Pulmonary artery endothelial cell (primary cell): ENCODE results near the gene RASGRP3. TPM values are rescaled to one million over a fixed set of nuclear protein-coding genes. Genes with fewer than 3 reads are reported as not detected.

Source experiments
- DNase-seq: peaks from one replicate; pipeline ENCODE4 v3.0.0-alpha.2; 2011; ENCODE audit warnings: low read depth, low spot score
- total RNA-seq: library from RNA; depleted of rRNA; stranded (reverse); fragments of >200 nt; gene quantifications from 2 replicates; pipeline ENCODE4 v1.2.3, GENCODE V29; 2014

The RASGRP3 gene
- total RNA-seq, 1 donor from 2014 or later, result 15.7 TPM

DNA sequence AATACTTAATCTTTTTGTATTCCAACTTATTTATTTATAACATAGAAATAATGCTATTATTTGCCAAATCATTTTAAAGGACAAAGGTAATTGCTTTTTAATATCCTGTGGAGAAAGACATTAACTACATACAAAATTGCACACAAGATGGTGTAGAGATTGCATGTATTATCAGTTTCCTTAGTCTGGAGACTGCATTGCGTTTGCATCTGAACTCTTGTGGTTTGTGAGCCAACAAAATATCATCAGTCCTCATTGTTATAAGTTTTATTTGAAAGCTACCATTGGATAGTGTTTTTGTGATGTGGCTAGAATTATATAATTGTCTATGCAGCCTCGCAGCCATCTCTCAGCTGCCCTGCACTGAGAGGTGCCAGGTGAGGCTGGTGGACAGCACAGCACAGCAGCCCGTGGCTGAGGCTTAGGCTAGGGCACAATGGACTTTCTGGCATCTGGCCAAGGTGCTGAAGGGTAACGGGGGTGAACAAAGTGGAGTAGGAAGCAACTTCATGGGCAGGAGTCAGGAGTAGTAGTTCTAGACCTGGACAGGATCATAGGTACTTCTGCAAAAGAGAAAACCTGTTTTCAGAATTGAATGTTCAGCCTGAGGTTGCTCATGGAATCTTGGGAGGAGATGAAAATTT is 15.1 kb downstream of the RASGRP3 start:
- DNase-seq, result no peak

GRCh38 chr2:33492399-33493134 is 16.1 kb downstream of the RASGRP3 start:
- DNase-seq, result no peak

DNA sequence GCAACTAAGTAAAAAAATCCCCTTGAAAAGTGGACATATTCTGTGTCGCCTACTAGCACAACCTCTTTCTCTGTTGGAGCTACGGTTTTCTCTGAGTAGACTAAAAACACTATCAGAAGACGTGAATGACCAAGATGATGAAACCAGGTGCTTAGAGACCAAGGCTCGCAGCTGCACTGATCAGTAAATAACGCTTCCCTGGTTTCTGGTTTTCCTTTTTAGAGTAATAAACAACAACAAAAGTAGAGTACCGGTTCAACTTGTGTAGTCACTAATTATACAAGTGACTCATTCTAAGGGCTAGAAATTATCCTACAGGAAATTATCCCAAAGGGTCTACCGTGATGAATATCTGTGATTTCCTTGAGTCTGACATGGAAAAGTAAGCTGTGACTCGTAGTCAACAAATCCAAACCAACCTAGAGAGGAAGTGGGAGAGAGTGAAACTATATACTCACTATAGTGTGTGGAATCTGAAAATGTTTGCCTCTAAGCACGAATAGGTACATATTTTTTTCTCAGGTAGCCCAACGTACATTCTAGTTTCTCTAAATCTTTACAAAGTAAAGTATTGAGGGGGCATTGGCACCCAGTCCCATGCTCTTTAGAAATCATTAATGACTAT is 17.8 kb downstream of the RASGRP3 start:
- no peak for DNase-seq

DNA sequence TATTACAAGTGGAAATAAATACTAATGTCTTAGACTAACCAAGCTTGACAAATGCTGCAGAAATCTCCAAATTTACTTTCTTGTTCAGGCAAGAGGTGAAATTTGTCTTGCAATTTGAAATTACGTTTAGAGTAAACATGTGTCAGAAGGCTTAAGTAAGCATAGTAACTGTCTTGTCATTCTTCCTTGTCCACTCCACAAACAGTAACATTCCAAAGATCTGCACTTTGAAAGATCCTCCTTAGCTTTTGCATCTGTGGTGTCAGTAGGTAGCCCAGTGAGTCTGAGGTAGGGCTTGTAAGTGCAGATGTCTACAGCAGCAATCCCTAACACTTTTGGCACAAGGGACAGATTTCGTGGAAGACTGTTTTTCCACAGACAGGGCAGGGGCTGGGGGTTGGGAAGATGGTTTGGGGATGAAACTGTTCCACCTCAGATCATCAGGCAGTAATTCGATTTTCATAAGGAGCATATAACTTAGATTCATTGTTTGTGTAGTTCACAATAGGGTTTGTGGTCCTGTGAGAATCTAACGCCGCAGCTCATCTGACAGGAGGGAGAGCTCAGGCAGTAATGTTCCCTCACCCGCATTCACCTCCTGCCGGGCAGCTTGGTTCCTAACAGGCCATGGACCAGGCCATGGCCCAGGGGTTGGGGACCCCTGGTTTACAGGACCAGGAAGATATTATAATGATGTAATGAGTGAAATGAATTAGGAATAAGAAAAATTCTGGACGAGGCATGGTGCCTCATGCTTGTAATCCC is 18.6 kb downstream of the RASGRP3 start:
- DNase-seq, result no peak

GRCh38 chr2:33495683-33496082 is 19.2 kb downstream of the RASGRP3 start:
- no peak for DNase-seq

DNA sequence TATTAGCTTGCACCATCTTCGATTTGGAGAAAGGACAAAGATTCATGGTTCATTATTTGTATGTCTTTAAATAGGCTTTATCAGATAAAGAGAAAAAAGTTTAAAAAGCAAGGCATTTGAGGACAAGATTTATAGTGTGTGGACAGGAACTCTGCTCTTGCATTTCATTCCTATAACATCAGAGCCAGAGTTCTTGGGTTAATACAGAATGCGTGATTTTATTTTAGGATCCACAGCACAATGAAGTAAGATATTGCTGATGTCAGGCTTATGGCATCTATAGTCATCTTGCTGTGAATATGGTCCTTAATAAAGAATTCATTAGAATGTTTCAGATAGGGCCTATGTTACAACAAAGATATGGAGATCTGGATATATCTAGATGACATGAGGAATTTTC is 19.7 kb downstream of the RASGRP3 start:
- DNase-seq, result no peak

GRCh38 chr2:33496726-33497125 is 20.3 kb downstream of the RASGRP3 start:
- no peak for DNase-seq

GRCh38 chr2:33497221-33497650 is 20.8 kb downstream of the RASGRP3 start:
- DNase-seq, result peak; percentile 59

DNA sequence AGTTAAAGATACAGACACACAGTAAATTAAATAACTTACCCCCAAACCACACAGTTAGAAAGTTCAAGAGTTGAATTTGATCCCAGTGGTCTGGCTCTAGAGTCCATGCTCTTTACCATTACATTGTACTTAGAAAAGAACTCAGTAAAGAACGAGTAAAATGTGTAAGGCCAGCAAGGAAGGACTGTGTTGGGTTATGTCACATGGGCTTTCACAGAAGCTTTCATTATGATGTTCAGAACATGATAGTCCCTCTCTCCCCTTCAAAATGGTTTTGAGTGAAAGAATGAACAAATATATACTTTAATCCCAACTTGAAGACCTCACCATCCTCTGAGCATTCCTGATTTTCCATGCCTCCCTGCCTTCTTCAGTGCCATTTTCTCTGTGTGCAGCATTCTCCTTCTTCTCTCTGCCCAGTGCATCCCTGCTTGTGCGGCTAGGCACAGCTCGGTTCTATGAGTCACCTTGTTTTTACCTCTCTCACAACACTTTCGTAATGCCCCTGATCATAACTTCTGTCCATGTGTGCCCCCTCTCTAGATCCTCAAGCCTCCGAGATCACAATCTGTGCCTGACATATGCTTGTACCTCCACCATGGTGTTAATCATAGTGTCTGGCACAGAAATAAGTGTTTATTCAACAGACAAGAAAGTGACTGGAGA is 22.0 kb downstream of the RASGRP3 start:
- no peak for DNase-seq

- DNase-seq, result no peak
These were observed 23.7 kb downstream of the RASGRP3 start for GRCh38 chr2:33500177-33500576.

- no peak for DNase-seq
These were observed 25.6 kb downstream of the RASGRP3 start for GRCh38 chr2:33502025-33502424.

DNA sequence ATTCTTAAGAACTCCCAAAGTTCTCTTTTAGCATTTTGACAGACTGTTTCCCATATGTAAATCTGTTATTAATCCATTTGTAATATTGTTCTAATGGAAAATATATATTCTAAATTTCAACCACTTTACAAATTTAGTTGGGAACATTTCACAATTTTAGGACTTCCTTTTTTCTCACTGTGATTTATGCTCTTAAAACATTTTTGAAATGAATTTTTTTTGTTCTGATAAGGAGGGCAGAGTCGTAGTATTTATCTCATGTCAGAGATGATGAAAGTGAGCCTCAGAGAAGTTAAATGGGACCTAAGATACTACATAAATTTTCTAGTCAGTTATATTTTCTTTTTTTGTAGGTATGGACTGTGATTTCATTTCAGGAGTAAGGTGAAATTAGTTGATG is 26.6 kb downstream of the RASGRP3 start:
- no peak for DNase-seq

DNA sequence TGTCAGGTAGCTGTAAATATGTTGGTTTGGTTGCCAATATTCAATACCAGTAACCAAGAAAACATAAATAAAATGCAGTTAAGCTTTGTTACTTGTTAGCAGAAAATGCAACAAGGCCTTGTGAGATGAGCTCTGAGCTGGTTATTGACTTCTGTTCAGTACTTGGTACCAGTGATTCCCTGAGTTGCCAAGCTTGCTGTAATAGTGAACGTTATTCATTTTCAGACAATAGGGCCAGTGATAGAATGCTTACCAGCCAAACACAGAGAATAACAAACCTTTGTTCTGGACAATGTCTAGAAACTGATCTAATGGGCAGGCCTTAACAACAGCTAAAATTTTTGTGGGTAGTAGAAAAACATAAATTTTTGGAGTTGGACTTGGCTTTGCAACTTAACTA is 29.5 kb downstream of the RASGRP3 start:
- no peak for DNase-seq

- no peak for DNase-seq
These were observed 33.6 kb downstream of the RASGRP3 start for GRCh38 chr2:33509908-33510585.

DNA sequence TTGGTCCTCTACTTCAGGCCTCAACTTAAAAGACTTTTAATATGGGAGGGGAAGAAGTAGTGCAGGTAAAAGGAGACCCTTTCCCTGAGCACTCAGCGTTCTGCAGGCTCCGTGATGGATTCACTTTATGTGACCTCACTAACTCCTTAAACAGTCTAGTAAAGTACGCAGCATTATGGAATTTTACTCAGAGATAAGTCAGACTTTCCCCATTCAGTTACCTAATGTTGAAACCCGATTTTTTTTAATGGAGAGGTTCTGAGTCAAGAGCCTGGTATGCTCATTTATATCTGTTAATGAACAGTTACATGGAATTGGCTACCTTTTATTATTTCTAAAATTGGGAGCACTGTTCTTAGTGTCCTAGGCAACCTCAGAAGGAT is 34.1 kb downstream of the RASGRP3 start:
- no peak for DNase-seq

GRCh38 chr2:33511141-33511540 is 34.7 kb downstream of the RASGRP3 start:
- no peak for DNase-seq

DNA sequence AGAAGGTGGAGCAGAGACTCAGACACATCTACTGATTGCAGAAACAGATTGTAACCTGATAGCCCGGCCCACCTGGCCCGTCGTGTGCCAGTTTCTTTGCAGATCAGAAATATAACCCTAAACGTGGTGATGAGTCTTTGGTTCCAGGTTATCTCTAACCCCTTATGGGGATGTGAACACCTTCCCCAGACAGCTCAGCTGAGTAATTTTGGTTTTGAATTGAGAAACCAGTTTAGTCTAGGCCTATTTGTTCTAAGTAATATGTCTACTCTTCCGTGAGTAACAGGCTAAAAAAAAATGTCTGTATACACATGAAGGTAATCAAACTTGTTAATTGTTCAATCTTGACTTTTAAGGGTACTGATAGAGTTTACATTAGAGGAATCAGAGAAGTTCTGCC is 35.7 kb downstream of the RASGRP3 start:
- DNase-seq, result no peak

GRCh38 chr2:33513480-33513879 is 37.0 kb downstream of the RASGRP3 start:
- no peak for DNase-seq

- no peak for DNase-seq
These were observed 40.1 kb downstream of the RASGRP3 start for GRCh38 chr2:33516456-33516995.

- no peak for DNase-seq
These were observed 41.8 kb downstream of the RASGRP3 start for GRCh38 chr2:33518200-33518599.

GRCh38 chr2:33518929-33519328 is 42.5 kb downstream of the RASGRP3 start:
- no peak for DNase-seq
